GM20431 (cell line): ENCODE data around the gene FERMT1.
"Not testable (repeated sequence)": the region's sequence is repeated elsewhere in the genome, so short reads cannot be mapped to it uniquely, and the experiment has no call there.

ENCODE experiments used
- in situ Hi-C: fragments of 300-500 bp; cut with MseI, MboI; formaldehyde crosslinking; loops from one replicate; pipeline ENCODE4 v1.15.0; 2020; ENCODE audit warnings: low sequenced_read_pairs; ENCODE audit not compliant: unreplicated experiment

Gene FERMT1

GRCh38 chr20:6120491-6120988, 2.3 kb downstream of the FERMT1 start:
- in situ Hi-C loops: no loop called here

DNA sequence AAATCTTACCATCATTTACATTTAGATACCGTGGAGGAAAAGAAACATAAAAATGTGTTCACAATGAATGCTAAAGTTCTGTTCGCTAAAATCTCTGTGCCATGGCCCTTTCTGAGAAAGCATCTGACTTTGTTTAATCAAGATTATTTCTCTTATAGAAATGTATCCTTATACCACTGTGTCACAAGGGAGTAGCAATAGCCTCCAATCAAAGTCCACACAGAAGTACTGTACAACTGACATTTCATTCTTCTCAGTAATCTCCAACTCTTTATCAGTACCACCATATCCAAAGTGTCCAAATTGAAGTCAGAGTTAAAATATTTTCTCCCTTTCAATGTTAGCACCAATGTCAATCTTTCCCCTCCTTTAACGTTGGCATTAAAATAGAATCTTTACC, 6.1 kb downstream of the FERMT1 start:
- in situ Hi-C loops: no loop called here

- in situ Hi-C loops: no loop called here
Measured at GRCh38 chr20:6115221-6115895, 7.5 kb downstream of the FERMT1 start.

GRCh38 chr20:6114696-6115095, 8.1 kb downstream of the FERMT1 start:
- in situ Hi-C loops: no loop called here

DNA sequence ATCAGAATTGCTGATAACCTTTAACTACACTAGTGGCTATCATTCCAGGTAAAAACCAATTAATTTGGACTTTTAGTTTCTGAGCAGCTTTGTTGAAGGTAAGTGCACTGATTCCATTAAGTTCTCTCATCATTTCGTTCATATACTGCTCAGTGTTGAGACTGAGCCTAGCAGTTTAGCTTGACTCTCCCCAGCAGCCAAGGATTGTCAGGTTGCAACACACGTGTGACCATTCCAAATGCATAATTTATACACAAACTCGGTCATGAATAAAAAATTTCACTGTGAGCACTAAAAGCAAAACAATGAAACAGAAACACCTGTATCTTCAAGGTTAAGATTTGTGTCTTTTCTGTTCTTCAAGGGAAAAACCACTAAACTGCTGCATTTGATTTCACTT, 8.9 kb downstream of the FERMT1 start:
- in situ Hi-C loops: no loop called here

GRCh38 chr20:6112965-6113364, 9.9 kb downstream of the FERMT1 start:
- in situ Hi-C loops: not testable (repeated sequence)

DNA sequence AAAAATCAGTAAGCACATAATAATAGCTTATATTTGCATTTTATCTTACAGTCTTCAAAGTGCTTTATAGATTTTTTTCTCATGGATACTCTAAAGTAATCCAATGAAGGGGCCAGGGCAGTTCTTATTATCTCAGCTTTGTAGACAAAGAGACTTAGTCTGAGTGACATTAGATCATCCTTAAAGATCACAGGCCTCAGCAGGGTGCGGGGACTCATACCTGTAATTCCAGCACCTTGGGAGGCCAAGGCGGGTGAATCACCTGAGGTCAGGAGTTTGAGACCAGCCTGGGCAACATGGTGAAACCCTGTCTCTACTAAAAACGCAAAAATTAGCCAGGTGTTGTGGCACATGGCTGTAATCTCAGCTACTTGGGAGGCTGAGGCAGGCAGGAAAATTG, 14.5 kb downstream of the FERMT1 start:
- in situ Hi-C loops: no loop called here

DNA sequence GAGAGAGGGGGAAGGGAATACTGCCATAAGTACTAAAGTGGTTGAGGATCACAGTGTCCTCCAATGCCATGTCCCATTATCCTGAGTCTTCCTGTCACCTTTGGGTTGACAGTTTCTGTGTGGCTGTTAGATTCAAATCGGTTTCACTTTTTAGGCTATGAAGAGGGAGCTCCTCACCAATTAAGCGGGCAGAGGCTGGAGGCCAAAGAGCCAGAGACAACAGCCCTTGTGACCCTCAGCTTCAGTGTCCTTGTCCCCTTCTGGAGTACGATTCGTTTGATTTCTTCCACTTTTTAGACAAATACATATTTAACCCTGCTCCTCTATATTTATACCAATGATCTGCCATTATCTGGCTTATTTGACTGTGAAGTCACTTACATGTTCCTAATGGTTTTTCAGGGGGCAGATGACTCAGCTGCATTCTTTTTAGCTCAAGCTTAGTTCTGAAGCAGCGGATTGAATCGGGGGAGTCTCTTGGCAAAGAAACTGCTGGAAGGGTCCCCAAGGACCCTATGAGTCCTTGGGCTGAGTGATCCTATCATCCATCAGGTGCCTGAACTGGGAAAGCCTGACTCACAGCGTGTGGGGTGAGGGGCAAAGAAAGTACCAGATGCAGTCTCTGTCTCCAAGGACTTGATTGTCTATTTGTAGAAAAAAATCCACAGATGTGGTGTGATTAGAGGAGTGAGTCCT, 18.2 kb downstream of the FERMT1 start:
- in situ Hi-C loops: no loop called here

- in situ Hi-C loops: no loop called here
Measured at GRCh38 chr20:6103301-6103700, 19.5 kb downstream of the FERMT1 start.

GRCh38 chr20:6101346-6101745, 21.5 kb downstream of the FERMT1 start:
- in situ Hi-C loops: no loop called here

DNA sequence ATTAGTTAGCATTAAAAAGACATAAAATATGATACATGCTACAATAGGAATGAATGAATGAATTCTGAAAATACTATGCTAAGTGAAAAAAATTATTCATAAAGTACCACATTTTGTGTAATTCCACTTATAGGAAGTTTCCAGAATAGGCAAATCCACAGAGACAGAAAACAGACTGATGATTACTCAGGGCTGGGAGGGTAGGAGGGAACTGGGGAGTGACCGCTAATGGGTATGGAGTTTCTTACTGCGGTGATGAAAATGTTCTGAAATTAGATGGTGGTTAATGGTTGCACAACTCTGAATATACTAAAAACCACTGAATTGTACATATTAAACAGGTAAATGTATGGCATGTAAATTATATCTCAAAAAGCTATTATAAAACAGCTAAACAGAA, 22.6 kb downstream of the FERMT1 start:
- in situ Hi-C loops: no loop called here

- in situ Hi-C loops: no loop called here
Measured at GRCh38 chr20:6099819-6100218, 23.0 kb downstream of the FERMT1 start.

GRCh38 chr20:6095409-6095808, 27.4 kb downstream of the FERMT1 start:
- in situ Hi-C loops: no loop called here

GRCh38 chr20:6094565-6094964, 28.3 kb downstream of the FERMT1 start:
- in situ Hi-C loops: no loop called here

DNA sequence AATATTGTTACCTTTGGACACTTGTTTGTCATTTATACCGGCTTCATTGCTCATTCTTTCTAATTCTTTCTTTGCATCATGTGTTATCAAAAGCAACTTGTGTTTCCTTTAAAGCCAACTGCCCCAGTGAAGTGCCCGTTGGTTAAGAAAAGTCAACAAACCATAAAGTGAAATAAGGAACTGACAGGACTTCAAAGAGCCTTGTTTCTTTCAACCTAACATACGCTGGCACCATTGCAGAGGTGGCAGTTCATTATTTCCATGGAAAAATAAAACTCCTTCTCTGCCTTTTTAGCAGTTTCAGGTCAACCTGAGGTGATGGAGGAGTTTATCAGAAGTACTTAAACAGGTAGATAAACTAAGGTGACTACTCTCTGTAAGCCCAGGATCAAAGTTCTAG, 28.8 kb downstream of the FERMT1 start:
- in situ Hi-C loops: no loop called here

- in situ Hi-C loops: no loop called here
Measured at GRCh38 chr20:6091661-6092060, 31.2 kb downstream of the FERMT1 start.

- in situ Hi-C loops: no loop called here
Measured at GRCh38 chr20:6086868-6087267, 36.0 kb downstream of the FERMT1 start.

DNA sequence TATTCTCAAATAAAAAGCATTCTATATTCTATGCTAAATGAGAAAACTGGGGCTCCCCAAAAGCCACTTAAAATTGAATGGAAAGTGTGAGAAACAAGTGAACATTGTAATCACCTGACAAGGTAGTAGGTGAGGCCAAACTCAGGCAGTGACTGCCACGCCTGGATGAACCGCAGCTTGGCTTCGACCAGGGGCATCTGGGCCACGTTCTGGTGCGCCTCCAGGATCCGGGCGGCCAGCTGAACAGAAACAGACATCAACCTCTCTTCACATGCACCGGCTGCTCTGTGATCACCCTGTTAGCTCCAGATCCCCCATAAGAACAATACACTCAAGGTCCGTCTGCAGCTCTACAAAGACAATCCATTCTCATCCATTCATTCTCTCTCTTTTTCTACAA, 38.9 kb downstream of the FERMT1 start:
- in situ Hi-C loops: loop anchor here (5.0 kb wide), 1 partner anchor 562 kb away; no protein-coding TSS in a partner anchor

- in situ Hi-C loops: loop anchor here (5.0 kb wide), 1 partner anchor 559 kb away; no protein-coding TSS in a partner anchor
Measured at GRCh38 chr20:6081236-6081635, 41.6 kb downstream of the FERMT1 start.

GRCh38 chr20:6079016-6079415, 43.8 kb downstream of the FERMT1 start:
- in situ Hi-C loops: no loop called here

GRCh38 chr20:6075428-6076219, 47.2 kb downstream of the FERMT1 start:
- in situ Hi-C loops: no loop called here
